IPS DF 6.9 (cell line): Measurements from ENCODE around the gene HNRNPUL1.

Source experiments
- DNase-seq: peaks from one replicate; pipeline ENCODE4 v3.0.0-alpha.2; 2013; ENCODE audit warnings: low read depth, low spot score
- H3K27ac ChIP-seq: one replicate; pipeline ENCODE4 v1.5.1; 2013; ENCODE audit warnings: low read length, control low read depth
- H3K27me3 ChIP-seq: 2 replicates; pipeline ENCODE4 v1.6.1; 2013; ENCODE audit warnings: mild to moderate bottlenecking, low read length; ENCODE audit not compliant: control insufficient read depth, insufficient read depth
- H3K36me3 ChIP-seq: 2 replicates; pipeline ENCODE4 v1.6.1; 2013; ENCODE audit warnings: low read length; ENCODE audit not compliant: control insufficient read depth, insufficient read depth
- H3K4me1 ChIP-seq: 2 replicates; pipeline ENCODE4 v1.6.1; 2013; ENCODE audit warnings: low read length; ENCODE audit not compliant: control insufficient read depth, insufficient read depth
- H3K4me3 ChIP-seq: 2 replicates; pipeline ENCODE4 v1.5.1; 2013; ENCODE audit warnings: mild to moderate bottlenecking, low read length
- H3K9me3 ChIP-seq: 2 replicates; pipeline ENCODE4 v1.6.1; 2013; ENCODE audit warnings: low read length, inconsistent platforms; ENCODE audit not compliant: control insufficient read depth, insufficient read depth
- WGBS: extraction: QIAGEN DNeasy Blood & Tissue Kit; methylation state at CpG from one replicate; pipeline ENCODE4 v1.1.7; 2013; ENCODE audit warnings: mixed read lengths, missing lambda C conversion rate; ENCODE audit not compliant: insufficient read length, insufficient coverage; 5-methylcytosine and 5-hydroxymethylcytosine counted together

HNRNPUL1 gene

DNA sequence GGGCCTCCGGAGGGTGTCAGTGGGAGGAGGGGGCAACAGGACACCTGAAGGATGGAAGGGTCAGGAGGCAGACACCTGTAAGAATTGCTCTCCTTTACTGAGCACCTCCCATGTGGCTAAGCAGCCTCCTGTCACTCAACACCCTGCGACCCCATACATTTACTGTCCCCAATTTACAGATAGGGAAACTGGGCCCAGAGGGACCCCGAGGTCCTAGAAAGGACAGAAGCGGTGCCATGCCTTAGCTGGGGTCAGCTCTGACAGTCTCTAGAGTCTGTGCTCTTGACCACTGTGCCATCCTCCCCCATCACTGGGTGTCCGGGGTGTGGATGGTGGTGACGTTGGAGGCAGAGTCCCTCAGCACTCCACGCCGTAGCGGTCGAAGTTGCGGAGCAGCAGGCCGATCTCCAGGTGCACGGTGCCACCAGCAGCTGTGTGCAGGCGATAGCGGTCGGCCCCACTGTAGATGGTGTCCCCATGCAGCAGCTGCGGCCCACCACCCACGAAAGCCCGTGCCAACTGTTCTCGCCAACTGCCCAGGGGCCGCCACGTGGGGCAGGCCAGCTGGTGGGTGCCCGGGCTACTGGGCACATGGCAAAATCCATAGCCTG lies 90.3 kb downstream of the HNRNPUL1 start:
- Histone ChIP-seq H3K27me3 (peaks cover 14% of the 10 kb centered on the region), H3K9me3 (no peaks in the 10 kb centered on the region), H3K36me3 (no peaks in the 10 kb centered on the region), H3K4me3 (no peak overlapping the region; the same call in 1 of the 2 replicates), H3K4me1 (peaks cover 1% of the 10 kb centered on the region; the same call in 1 of the 2 replicates), H3K27ac (no peak overlapping the region)
- no peak for DNase-seq
- WGBS: no CpG with 5 or more reads among the region's 23 CpGs

- no CpG with 5 or more reads among the region's 1 CpG for WGBS
- Histone ChIP-seq H3K36me3 (no peaks in the 10 kb centered on the region), H3K9me3 (no peaks in the 10 kb centered on the region), H3K4me3 (no peak overlapping the region), H3K4me1 (peaks cover 1% of the 10 kb centered on the region; the same call in 1 of the 2 replicates), H3K27ac (no peak overlapping the region), H3K27me3 (peaks cover 14% of the 10 kb centered on the region)
- DNase-seq: no peak
Measured at GRCh38 chr19:41355035-41355434, 90.9 kb downstream of the HNRNPUL1 start.

GRCh38 chr19:41355802-41356201 lies 91.6 kb downstream of the HNRNPUL1 start:
- no peak overlapping the region for H3K27ac ChIP-seq
- H3K27me3 ChIP-seq: peaks cover 13% of the 10 kb centered on the region
- WGBS: no CpG with 5 or more reads among the region's 3 CpGs
- no peak overlapping the region for H3K4me3 ChIP-seq
- no peak for DNase-seq
- H3K4me1 ChIP-seq: peaks cover 1% of the 10 kb centered on the region; the same call in 1 of the 2 replicates
- no peaks in the 10 kb centered on the region for H3K36me3 ChIP-seq
- no peaks in the 10 kb centered on the region for H3K9me3 ChIP-seq

GRCh38 chr19:41356984-41357739 lies 93.0 kb downstream of the HNRNPUL1 start:
- no CpG with 5 or more reads among the region's 11 CpGs for WGBS
- Histone ChIP-seq H3K27me3 (peaks cover 2% of the 10 kb centered on the region), H3K36me3 (no peaks in the 10 kb centered on the region), H3K9me3 (no peaks in the 10 kb centered on the region), H3K4me3 (no peak overlapping the region), H3K27ac (no peak overlapping the region), H3K4me1 (peaks cover 1% of the 10 kb centered on the region; the same call in 1 of the 2 replicates)
- no peak for DNase-seq
